ENCODE measurements around the gene KLRF2. TPM values are rescaled to one million over a fixed set of nuclear protein-coding genes. Genes with fewer than 3 reads are reported as not detected.

Gene KLRF2
- total and polyA plus RNA-seq, 2 of the 8 experiments (the other 6 are each of a cell fraction or from before 2014, with no cell fraction given): not detected

- Histone ChIP-seq H3K36me3 (ENCODE audit: control insufficient read depth in 2 of 4, insufficient read depth in 4 of 4, low read length in 3 of 4) (no peaks in the 10 kb centered on the region), H3K56ac (replicated peaks; ENCODE audit: insufficient read length, low read depth, low read length) (no peak overlapping the region), H4K20me1 (replicated peaks in 1 of 2; ENCODE audit: control insufficient read depth in 1 of 2, insufficient read depth in 2 of 2, low read length in 2 of 2) (no peaks in the 10 kb centered on the region), H2AK5ac (ENCODE audit: low read depth, low read length) (no peak overlapping the region), H2BK15ac (ENCODE audit: low read length) (no peak overlapping the region), H3K4me1 (replicated peaks in 1 of 4; ENCODE audit: control insufficient read depth in 3 of 4, insufficient read depth in 4 of 4, low read length in 3 of 4) (no peaks in the 10 kb centered on the region), H3K9me3 (ENCODE audit: insufficient read depth in 2 of 2, low read depth in 1 of 2, low read length in 1 of 2) (no peaks in the 10 kb centered on the region), H3K14ac (ENCODE audit: insufficient read length) (no peak overlapping the region), H3K27me3 (replicated peaks in 1 of 4; ENCODE audit: control insufficient read depth in 3 of 4, extremely low read depth in 1 of 4, insufficient read depth in 3 of 4, low read length in 3 of 4) (peaks cover 0 to 1% (median 0%) of the 10 kb centered on the region in 4 experiments; a peak in 1 of 7 replicates), H3K4me2 (ENCODE audit: insufficient read depth in 1 of 2, low read depth in 2 of 2, low read length in 2 of 2) (no peak overlapping the region), H3K4ac (replicated peaks; ENCODE audit: insufficient read length, low read depth, low read length) (no peak overlapping the region), H2BK20ac (ENCODE audit: low read length) (no peak overlapping the region), H3K27ac (ENCODE audit: low read depth, low read length) (no peak overlapping the region), H4K91ac (replicated peaks; ENCODE audit: insufficient read length, low read length) (no peak overlapping the region), H3K9ac (replicated peaks in 1 of 4; ENCODE audit: extremely low read depth in 1 of 4, low read depth in 3 of 4, low read length in 3 of 4) (no peak overlapping the region), H3K79me1 (ENCODE audit: low read depth, low read length) (no peaks in the 10 kb centered on the region), H3K79me2 (ENCODE audit: control insufficient read depth in 1 of 2, insufficient read depth in 2 of 2, low read length in 2 of 2) (no peaks in the 10 kb centered on the region), H2BK12ac (ENCODE audit: low read depth, low read length) (no peak overlapping the region), H4K8ac (ENCODE audit: extremely low read depth, insufficient read depth, low read length) (no peak overlapping the region), H3K23ac (ENCODE audit: insufficient read length) (no peak overlapping the region), H3K18ac (ENCODE audit: extremely low read depth, low read length) (no peak overlapping the region), H3K4me3 (ENCODE audit: extremely low read depth in 1 of 4, insufficient read depth in 2 of 4, low read depth in 3 of 4, low read length in 4 of 4) (no peak overlapping the region), H2BK120ac (replicated peaks; ENCODE audit: low read depth, low read length) (no peak overlapping the region), H3K23me2 (ENCODE audit: low read depth, low read length) (no peaks in the 10 kb centered on the region; the same call in 1 of the 2 replicates), H2BK5ac (ENCODE audit: low read depth, low read length) (no peak overlapping the region), H4K5ac (ENCODE audit: insufficient read length, low read depth, low read length) (no peak overlapping the region), H2AFZ (ENCODE audit: low read length) (no peak overlapping the region)
- WGBS, 2 experiments (ENCODE audit: extremely low coverage in 1 of 2, insufficient coverage in 1 of 2, insufficient read length in 1 of 2, insufficient replicate concordance in 2 of 2, low coverage in 1 of 2, low lambda C conversion rate in 2 of 2, missing lambda C conversion rate in 1 of 2): 63% methylated on average over 3 of the region's 3 CpGs; no CpG with 5 or more reads in 1 of the 2 experiments
- ChIA-PET POLR2A (ENCODE audit: partially characterized antibody) (no interaction called here), CTCF (ENCODE audit: partially characterized antibody) (interaction anchor here (1.3 kb wide), 1 partner anchor 81 kb away, joined by 3 read pairs; no protein-coding TSS in a partner anchor)
- DNase-seq (ENCODE audit: low read depth in 1 of 2, low spot score in 2 of 2) (no peak), FAIRE-seq (no peak)
- TF ChIP-seq YY1 (IDR thresholded peaks at IDR 0.05; ENCODE audit: low read depth, low read length) (no peak), JUN (IDR thresholded peaks at IDR 0.05; ENCODE audit: low read depth, low read length) (no peak), SIRT6 (IDR thresholded peaks at IDR 0.05; ENCODE audit: low read length) (no peak), SUZ12 (IDR thresholded peaks at IDR 0.05; ENCODE audit: low read length) (no peak), SAP30 (IDR thresholded peaks at IDR 0.05; ENCODE audit: insufficient read depth, insufficient replicate concordance, low read length) (no peak), CEBPB (IDR thresholded peaks at IDR 0.05; ENCODE audit: low read depth, low read length) (no peak), RBBP5 (IDR thresholded peaks at IDR 0.05; ENCODE audit: borderline replicate concordance, low read depth, low read length) (no peak), SIX5 (IDR thresholded peaks at IDR 0.05; ENCODE audit: low read depth, low read length) (no peak)
Observed at GRCh38 chr12:9831720-9832119, 49.6 kb upstream of the KLRF2 start.
